HG03457 (cell line): Measurements from ENCODE around the gene REC114.
"Not testable (repeated sequence)": the region's sequence is repeated elsewhere in the genome, so short reads cannot be mapped to it uniquely, and the experiment has no call there.

Experiments used
- ATAC-seq: cut with Tn5 transposase; IDR thresholded peaks from one replicate; pipeline ENCODE4 v1.9.1; 2021; ENCODE audit warnings: moderate number of reproducible peaks; ENCODE audit not compliant: unreplicated experiment

The REC114 gene

GRCh38 chr15:73573572-73573971 is 130.6 kb downstream of the REC114 start:
- ATAC-seq = no peak

GRCh38 chr15:73575636-73576247 is 132.8 kb downstream of the REC114 start:
- no peak for ATAC-seq

- not testable (repeated sequence) for ATAC-seq
Measured at GRCh38 chr15:73577593-73577992, 134.6 kb downstream of the REC114 start.

- ATAC-seq = no peak
Measured at GRCh38 chr15:73578026-73578425, 135.1 kb downstream of the REC114 start.

GRCh38 chr15:73582851-73583379 is 140.0 kb downstream of the REC114 start:
- no peak for ATAC-seq

- no peak for ATAC-seq
Measured at GRCh38 chr15:73583544-73583943, 140.6 kb downstream of the REC114 start.

GRCh38 chr15:73584699-73585420 is 141.9 kb downstream of the REC114 start:
- ATAC-seq = no peak

- no peak for ATAC-seq
Measured at GRCh38 chr15:73585871-73586654, 143.1 kb downstream of the REC114 start.

GRCh38 chr15:73589766-73590165 is 146.8 kb downstream of the REC114 start:
- no peak for ATAC-seq

- ATAC-seq = no peak
Measured at GRCh38 chr15:73590263-73590662, 147.3 kb downstream of the REC114 start.

- no peak for ATAC-seq
Measured at GRCh38 chr15:73593304-73594074, 150.5 kb downstream of the REC114 start.

- no peak for ATAC-seq
Measured at GRCh38 chr15:73594109-73594508, 151.1 kb downstream of the REC114 start.

GRCh38 chr15:73596174-73596573 is 153.2 kb downstream of the REC114 start:
- ATAC-seq = no peak

GRCh38 chr15:73597036-73597638 is 154.2 kb downstream of the REC114 start:
- no peak for ATAC-seq

GRCh38 chr15:73598530-73599160 is 155.7 kb downstream of the REC114 start:
- no peak for ATAC-seq

GRCh38 chr15:73599934-73600333 is 157.0 kb downstream of the REC114 start:
- no peak for ATAC-seq

GRCh38 chr15:73600413-73601335 is 157.7 kb downstream of the REC114 start:
- no peak for ATAC-seq

GRCh38 chr15:73601451-73602445 is 158.8 kb downstream of the REC114 start:
- ATAC-seq = no peak
